GOT3 (cell line): Measurements from ENCODE around the gene NKAIN1.
"Not testable (repeated sequence)": the region's sequence is repeated elsewhere in the genome, so short reads cannot be mapped to it uniquely, and the experiment has no call there.

ENCODE experiments used
- DNase-seq: peaks from one replicate; lab custom pipeline; 2025; ENCODE audit warnings: mixed read lengths; lab: John Stamatoyannopoulos, UW

The NKAIN1 gene

GRCh38 chr1:31152181-31152795 is 87.4 kb downstream of the NKAIN1 start:
- DNase-seq: peak; percentile 8

- no peak for DNase-seq
These were observed 88.3 kb downstream of the NKAIN1 start for GRCh38 chr1:31151402-31151801.

- DNase-seq: no peak
These were observed 91.3 kb downstream of the NKAIN1 start for GRCh38 chr1:31148409-31148808.

- no peak for DNase-seq
These were observed 94.0 kb downstream of the NKAIN1 start for GRCh38 chr1:31145648-31146047.

- no peak for DNase-seq
These were observed 95.2 kb downstream of the NKAIN1 start for GRCh38 chr1:31144442-31144841.

GRCh38 chr1:31143455-31143854 is 96.2 kb downstream of the NKAIN1 start:
- no peak for DNase-seq

GRCh38 chr1:31142406-31142805 is 97.3 kb downstream of the NKAIN1 start:
- no peak for DNase-seq

- DNase-seq: no peak
These were observed 99.4 kb downstream of the NKAIN1 start for GRCh38 chr1:31140299-31140698.

- DNase-seq: not testable (repeated sequence)
These were observed 100.7 kb downstream of the NKAIN1 start for GRCh38 chr1:31138797-31139521.

GRCh38 chr1:31137873-31138272 is 101.8 kb downstream of the NKAIN1 start:
- not testable (repeated sequence) for DNase-seq

- DNase-seq: no peak
These were observed 103.6 kb downstream of the NKAIN1 start for GRCh38 chr1:31135973-31136600.

- no peak for DNase-seq
These were observed 106.3 kb downstream of the NKAIN1 start for GRCh38 chr1:31133368-31133767.
